Stimulated activated CD4-positive, alpha-beta T cell treated with anti-CD3 and anti-CD28 coated beads, Interleukin-2, amount 100 ng/mL, for 48 hours (primary cell): ENCODE measurements around the gene PHF5A.

Experiments
- DNase-seq, 2 donors: peaks; one replicate each; pipeline ENCODE4 v3.0.0-alpha.2; 2020

The PHF5A gene

DNA sequence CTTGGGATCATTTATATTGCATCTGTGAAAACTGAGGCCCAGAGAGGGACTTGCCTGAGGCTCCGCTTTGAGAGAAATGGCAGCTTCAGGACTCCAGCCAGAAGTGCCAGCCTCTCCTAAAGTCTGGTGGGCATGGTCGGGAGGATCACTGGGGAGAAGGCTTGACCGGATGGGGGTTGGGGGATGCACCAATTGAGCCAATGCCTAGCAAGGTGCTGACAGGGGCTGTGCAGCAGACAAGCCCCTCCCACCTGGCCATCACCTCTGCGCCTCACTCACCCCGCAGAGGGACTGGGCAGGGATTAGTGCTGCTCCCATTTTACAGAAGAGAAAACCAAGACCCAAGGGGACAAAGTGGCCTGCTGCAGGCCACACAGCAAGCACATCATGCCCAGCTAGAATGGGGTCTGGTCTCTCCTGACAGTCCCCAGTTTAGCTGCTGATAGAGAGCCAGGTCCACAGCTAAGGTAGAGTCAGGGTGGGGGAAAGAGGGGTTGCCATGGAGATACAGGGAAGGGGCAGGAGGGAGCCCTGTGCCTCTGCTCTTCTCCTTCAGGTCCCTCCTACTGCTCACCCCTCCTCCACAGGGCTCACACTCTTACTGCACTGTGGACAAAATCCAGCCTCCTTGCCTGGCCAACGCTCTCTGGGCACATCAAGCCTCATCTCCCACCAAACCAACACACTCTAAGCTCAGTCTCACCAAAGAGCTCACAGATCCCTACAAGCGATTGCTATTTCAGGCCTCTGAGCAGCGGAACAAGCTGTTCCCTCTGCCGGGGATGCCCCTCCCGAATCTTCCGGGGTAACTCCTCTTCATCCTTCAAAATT is 57.3 kb downstream of the PHF5A start:
- DNase-seq = no peak

DNA sequence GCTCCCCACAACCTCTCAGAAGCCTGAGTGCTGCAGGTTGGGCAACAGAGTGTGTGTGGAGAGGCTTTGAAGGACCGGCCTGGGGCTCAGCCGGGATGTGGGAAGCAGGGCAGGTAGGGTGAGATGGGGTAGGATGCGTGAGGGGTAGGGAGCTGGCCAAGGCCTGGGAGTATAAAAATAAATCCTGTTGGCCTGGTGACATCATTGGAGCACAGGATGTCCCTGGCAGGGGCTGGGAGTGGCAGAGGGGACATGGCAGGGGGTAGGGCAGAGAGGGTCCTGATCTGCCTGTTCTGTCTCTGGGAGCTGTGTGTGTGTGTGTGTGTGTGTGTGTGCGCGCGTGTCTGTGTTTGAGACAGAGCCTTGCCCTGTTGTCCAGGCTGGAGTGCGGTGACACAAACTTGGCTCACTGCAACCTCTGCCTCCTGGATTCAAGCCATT is 58.2 kb downstream of the PHF5A start:
- no peak for DNase-seq
